SK-N-SH treated with all-trans-retinoic acid at 6 μM for 48 hours (cell line): Measurements from ENCODE around the gene FNBP1L.

ENCODE experiments used
- ATAC-seq: fragments of 200-7000 bp; cut with Tn5 transposase; 3 replicates; pipeline ENCODE4 v1.9.1; 2020; ENCODE audit warnings: mild to moderate bottlenecking, moderate library complexity
- ARNTL ChIP-seq: fragments of 450-650 bp; formaldehyde crosslinking; IDR thresholded peaks from 2 replicates; pipeline ENCODE4 v1.5.0; 2020; ENCODE audit warnings: low read depth, mild to moderate bottlenecking, moderate library complexity, borderline replicate concordance
- BACH2 ChIP-seq: fragments of 250-450 bp; sonication (Bioruptor Pico); IDR thresholded peaks from 2 replicates; pipeline ENCODE4 v1.9.0; 2021; ENCODE audit warnings: mild to moderate bottlenecking, borderline replicate concordance
- CSDC2 ChIP-seq: fragments of 250-450 bp; sonication (Bioruptor Pico); IDR thresholded peaks from 2 replicates; pipeline ENCODE4 v1.5.0; 2020; ENCODE audit warnings: mild to moderate bottlenecking, moderate library complexity
- ESRRG ChIP-seq: fragments of 250-450 bp; sonication (Bioruptor Pico); IDR thresholded peaks from 2 replicates; pipeline ENCODE4 v1.6.1; 2021; ENCODE audit warnings: mild to moderate bottlenecking
- GLIS3 ChIP-seq: fragments of 250-450 bp; sonication (Bioruptor Pico); IDR thresholded peaks from 2 replicates; pipeline ENCODE4 v1.5.0; 2020; ENCODE audit warnings: mild to moderate bottlenecking, moderate library complexity
- ISL1 ChIP-seq: fragments of 250-450 bp; sonication (Bioruptor Pico); IDR thresholded peaks from 2 replicates; pipeline ENCODE4 v2.1.2; 2022; ENCODE audit warnings: mild to moderate bottlenecking, moderate library complexity
- OSR1 ChIP-seq: fragments of 250-450 bp; sonication (Bioruptor Pico); IDR thresholded peaks from 2 replicates; pipeline ENCODE4 v1.8.0; 2022; ENCODE audit warnings: moderate library complexity, mild to moderate bottlenecking, inconsistent platforms
- PPARA ChIP-seq: fragments of 250-450 bp; sonication (Bioruptor Pico); IDR thresholded peaks from 2 replicates; pipeline ENCODE4 v1.5.0; 2020; ENCODE audit warnings: mild to moderate bottlenecking, borderline replicate concordance
- RARB ChIP-seq: fragments of 250-450 bp; sonication (Bioruptor Pico); IDR thresholded peaks from 2 replicates; pipeline ENCODE4 v1.8.0; 2021; ENCODE audit warnings: mild to moderate bottlenecking, moderate library complexity
- SNAI2 ChIP-seq: fragments of 250-450 bp; sonication (Bioruptor Pico); IDR thresholded peaks from 2 replicates; pipeline ENCODE4 v1.5.0; 2020; ENCODE audit warnings: mild to moderate bottlenecking, moderate library complexity
- TOX ChIP-seq: fragments of 250-450 bp; sonication (Bioruptor Pico); IDR thresholded peaks from 2 replicates; pipeline ENCODE4 v1.8.0; 2021; ENCODE audit warnings: mild to moderate bottlenecking, moderate library complexity, borderline replicate concordance
- ZC3H10 ChIP-seq: fragments of 250-450 bp; sonication (Bioruptor Pico); IDR thresholded peaks from 2 replicates; pipeline ENCODE4 v1.5.1; 2021; ENCODE audit warnings: mild to moderate bottlenecking, moderate library complexity
- ZFP3 ChIP-seq: fragments of 250-450 bp; sonication (Bioruptor Pico); IDR thresholded peaks from 2 replicates; pipeline ENCODE4 v1.5.0; 2020; ENCODE audit warnings: mild to moderate bottlenecking, moderate library complexity
- ZFP30 ChIP-seq: fragments of 450-650 bp; formaldehyde crosslinking; IDR thresholded peaks from 2 replicates; pipeline ENCODE4 v1.5.0; 2022; ENCODE audit warnings: mild to moderate bottlenecking, moderate library complexity
- ZNF565 ChIP-seq: fragments of 450-650 bp; formaldehyde crosslinking; conservative IDR thresholded peaks from 2 replicates; pipeline ENCODE4 v1.5.0; 2020; ENCODE audit warnings: low read depth, mild to moderate bottlenecking, moderate library complexity
- ZNF70 ChIP-seq: fragments of 450-650 bp; formaldehyde crosslinking; IDR thresholded peaks from 2 replicates; pipeline ENCODE4 v1.5.0; 2020; ENCODE audit warnings: mild to moderate bottlenecking, moderate library complexity
- ZNF8 ChIP-seq: fragments of 450-650 bp; formaldehyde crosslinking; IDR thresholded peaks from 2 replicates; pipeline ENCODE4 v1.5.0; 2020; ENCODE audit warnings: mild to moderate bottlenecking, moderate library complexity
- TF ChIP-seq, protein P1 (sequence below): fragments of 250-450 bp; sonication (Bioruptor Pico); IDR thresholded peaks from 2 replicates; pipeline ENCODE4 v1.5.0; 2020; ENCODE audit warnings: mild to moderate bottlenecking, moderate library complexity
- TF ChIP-seq, protein P2 (sequence below): fragments of 250-450 bp; sonication (Bioruptor Pico); IDR thresholded peaks from 2 replicates; pipeline ENCODE4 v1.5.1; 2021; ENCODE audit warnings: mild to moderate bottlenecking, moderate library complexity
- TF ChIP-seq, protein P3 (sequence below): fragments of 250-450 bp; sonication (Bioruptor Pico); IDR thresholded peaks from 2 replicates; pipeline ENCODE4 v1.8.0; 2020; ENCODE audit warnings: mild to moderate bottlenecking, moderate library complexity, borderline replicate concordance
- TF ChIP-seq, protein P4 (sequence below): fragments of 250-450 bp; sonication (Bioruptor Pico); IDR thresholded peaks from 2 replicates; pipeline ENCODE4 v1.5.1; 2020; ENCODE audit warnings: low read depth, mild to moderate bottlenecking, moderate library complexity
- TF ChIP-seq, protein P5 (sequence below): fragments of 250-450 bp; sonication (Bioruptor Pico); IDR thresholded peaks from 2 replicates; pipeline ENCODE4 v1.8.0; 2021; ENCODE audit warnings: low read depth, mild to moderate bottlenecking, moderate library complexity, borderline replicate concordance

The FNBP1L gene

DNA sequence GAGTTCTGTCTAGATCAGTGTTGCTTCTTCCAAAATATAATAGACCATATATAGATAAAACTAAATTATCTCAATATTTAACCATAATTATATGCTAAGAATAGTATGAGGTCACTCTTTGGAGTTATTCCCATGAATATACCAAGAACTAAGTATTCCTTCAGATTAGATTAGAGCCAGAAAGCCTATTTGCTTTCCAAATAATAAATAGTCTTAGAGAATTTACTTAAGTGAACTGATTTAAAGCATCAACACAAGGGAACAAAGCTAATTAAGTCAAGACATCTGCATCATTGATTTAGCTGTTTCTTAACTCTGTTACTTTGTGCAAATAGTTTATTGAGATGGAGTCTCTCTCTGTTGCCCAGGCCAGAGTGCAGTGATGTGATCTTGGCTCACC, 35.7 kb downstream of the FNBP1L start:
- TF ChIP-seq ISL1 (peak; percentile 73), CSDC2 (CRISPR knock-in tag) (no peak), ZNF8 (CRISPR knock-in tag) (no peak), RARB (no peak), PPARA (CRISPR knock-in tag) (no peak), ARNTL (no peak)
- TF ChIP-seq, protein P1, sequence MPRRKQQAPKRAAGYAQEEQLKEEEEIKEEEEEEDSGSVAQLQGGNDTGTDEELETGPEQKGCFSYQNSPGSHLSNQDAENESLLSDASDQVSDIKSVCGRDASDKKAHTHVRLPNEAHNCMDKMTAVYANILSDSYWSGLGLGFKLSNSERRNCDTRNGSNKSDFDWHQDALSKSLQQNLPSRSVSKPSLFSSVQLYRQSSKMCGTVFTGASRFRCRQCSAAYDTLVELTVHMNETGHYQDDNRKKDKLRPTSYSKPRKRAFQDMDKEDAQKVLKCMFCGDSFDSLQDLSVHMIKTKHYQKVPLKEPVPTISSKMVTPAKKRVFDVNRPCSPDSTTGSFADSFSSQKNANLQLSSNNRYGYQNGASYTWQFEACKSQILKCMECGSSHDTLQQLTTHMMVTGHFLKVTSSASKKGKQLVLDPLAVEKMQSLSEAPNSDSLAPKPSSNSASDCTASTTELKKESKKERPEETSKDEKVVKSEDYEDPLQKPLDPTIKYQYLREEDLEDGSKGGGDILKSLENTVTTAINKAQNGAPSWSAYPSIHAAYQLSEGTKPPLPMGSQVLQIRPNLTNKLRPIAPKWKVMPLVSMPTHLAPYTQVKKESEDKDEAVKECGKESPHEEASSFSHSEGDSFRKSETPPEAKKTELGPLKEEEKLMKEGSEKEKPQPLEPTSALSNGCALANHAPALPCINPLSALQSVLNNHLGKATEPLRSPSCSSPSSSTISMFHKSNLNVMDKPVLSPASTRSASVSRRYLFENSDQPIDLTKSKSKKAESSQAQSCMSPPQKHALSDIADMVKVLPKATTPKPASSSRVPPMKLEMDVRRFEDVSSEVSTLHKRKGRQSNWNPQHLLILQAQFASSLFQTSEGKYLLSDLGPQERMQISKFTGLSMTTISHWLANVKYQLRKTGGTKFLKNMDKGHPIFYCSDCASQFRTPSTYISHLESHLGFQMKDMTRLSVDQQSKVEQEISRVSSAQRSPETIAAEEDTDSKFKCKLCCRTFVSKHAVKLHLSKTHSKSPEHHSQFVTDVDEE (CRISPR knock-in tag): no peak
- TF ChIP-seq, protein P2, sequence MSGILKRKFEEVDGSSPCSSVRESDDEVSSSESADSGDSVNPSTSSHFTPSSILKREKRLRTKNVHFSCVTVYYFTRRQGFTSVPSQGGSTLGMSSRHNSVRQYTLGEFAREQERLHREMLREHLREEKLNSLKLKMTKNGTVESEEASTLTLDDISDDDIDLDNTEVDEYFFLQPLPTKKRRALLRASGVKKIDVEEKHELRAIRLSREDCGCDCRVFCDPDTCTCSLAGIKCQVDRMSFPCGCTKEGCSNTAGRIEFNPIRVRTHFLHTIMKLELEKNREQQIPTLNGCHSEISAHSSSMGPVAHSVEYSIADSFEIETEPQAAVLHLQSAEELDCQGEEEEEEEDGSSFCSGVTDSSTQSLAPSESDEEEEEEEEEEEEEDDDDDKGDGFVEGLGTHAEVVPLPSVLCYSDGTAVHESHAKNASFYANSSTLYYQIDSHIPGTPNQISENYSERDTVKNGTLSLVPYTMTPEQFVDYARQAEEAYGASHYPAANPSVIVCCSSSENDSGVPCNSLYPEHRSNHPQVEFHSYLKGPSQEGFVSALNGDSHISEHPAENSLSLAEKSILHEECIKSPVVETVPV (CRISPR knock-in tag): no peak
- TF ChIP-seq, all 23 proteins: peak for 1
- no peak for ATAC-seq

DNA sequence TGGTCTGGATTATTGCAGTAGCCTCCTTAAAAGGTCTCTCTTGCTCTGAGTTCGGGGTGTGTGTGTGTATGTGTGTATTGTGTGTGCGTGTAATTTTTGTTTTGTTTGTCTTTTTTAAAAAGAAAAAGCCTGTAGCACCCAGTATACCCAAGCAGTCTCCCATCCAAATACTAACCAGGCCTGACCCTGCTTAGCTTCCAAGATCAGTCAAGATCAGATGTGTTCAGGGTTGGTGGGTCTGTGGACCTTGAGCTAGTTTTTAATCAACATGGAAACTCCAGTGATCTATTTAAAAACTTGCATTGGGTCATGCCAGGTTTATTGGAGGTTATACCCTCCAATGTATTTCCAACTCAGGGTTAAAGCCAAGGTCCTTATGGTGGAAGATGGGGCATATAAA, 40.3 kb downstream of the FNBP1L start:
- no peak for ATAC-seq

More for the DNA sequence above, 40.3 kb downstream of the FNBP1L start:
- TF ChIP-seq, protein P3, sequence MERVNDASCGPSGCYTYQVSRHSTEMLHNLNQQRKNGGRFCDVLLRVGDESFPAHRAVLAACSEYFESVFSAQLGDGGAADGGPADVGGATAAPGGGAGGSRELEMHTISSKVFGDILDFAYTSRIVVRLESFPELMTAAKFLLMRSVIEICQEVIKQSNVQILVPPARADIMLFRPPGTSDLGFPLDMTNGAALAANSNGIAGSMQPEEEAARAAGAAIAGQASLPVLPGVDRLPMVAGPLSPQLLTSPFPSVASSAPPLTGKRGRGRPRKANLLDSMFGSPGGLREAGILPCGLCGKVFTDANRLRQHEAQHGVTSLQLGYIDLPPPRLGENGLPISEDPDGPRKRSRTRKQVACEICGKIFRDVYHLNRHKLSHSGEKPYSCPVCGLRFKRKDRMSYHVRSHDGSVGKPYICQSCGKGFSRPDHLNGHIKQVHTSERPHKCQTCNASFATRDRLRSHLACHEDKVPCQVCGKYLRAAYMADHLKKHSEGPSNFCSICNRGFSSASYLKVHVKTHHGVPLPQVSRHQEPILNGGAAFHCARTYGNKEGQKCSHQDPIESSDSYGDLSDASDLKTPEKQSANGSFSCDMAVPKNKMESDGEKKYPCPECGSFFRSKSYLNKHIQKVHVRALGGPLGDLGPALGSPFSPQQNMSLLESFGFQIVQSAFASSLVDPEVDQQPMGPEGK (CRISPR knock-in tag): no peak
- TF ChIP-seq, protein P4, sequence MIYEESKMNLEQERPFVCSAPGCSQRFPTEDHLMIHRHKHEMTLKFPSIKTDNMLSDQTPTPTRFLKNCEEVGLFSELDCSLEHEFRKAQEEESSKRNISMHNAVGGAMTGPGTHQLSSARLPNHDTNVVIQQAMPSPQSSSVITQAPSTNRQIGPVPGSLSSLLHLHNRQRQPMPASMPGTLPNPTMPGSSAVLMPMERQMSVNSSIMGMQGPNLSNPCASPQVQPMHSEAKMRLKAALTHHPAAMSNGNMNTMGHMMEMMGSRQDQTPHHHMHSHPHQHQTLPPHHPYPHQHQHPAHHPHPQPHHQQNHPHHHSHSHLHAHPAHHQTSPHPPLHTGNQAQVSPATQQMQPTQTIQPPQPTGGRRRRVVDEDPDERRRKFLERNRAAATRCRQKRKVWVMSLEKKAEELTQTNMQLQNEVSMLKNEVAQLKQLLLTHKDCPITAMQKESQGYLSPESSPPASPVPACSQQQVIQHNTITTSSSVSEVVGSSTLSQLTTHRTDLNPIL (CRISPR knock-in tag): no peak
- TF ChIP-seq ZFP30 (CRISPR knock-in tag) (no peak), ARNTL (no peak), ZFP3 (CRISPR knock-in tag) (no peak), ESRRG (CRISPR knock-in tag) (no peak), BACH2 (no peak), ZC3H10 (CRISPR knock-in tag) (no peak), ZNF8 (CRISPR knock-in tag) (no peak), ZNF565 (CRISPR knock-in tag) (no peak), GLIS3 (CRISPR knock-in tag) (no peak), ISL1 (no peak), TOX (no peak), OSR1 (CRISPR knock-in tag) (no peak), ZNF70 (no peak), PPARA (CRISPR knock-in tag) (no peak), SNAI2 (CRISPR knock-in tag) (no peak)
- TF ChIP-seq, protein P5, sequence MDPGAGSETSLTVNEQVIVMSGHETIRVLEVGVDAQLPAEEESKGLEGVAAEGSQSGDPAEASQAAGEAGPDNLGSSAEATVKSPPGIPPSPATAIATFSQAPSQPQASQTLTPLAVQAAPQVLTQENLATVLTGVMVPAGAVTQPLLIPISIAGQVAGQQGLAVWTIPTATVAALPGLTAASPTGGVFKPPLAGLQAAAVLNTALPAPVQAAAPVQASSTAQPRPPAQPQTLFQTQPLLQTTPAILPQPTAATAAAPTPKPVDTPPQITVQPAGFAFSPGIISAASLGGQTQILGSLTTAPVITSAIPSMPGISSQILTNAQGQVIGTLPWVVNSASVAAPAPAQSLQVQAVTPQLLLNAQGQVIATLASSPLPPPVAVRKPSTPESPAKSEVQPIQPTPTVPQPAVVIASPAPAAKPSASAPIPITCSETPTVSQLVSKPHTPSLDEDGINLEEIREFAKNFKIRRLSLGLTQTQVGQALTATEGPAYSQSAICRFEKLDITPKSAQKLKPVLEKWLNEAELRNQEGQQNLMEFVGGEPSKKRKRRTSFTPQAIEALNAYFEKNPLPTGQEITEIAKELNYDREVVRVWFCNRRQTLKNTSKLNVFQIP: no peak
- TF ChIP-seq, protein P2 (CRISPR knock-in tag): no peak
- TF ChIP-seq, protein P1 (CRISPR knock-in tag): no peak
